ENCODE measurements around the gene CFAP43. TPM values are rescaled to one million over a fixed set of nuclear protein-coding genes. Genes with fewer than 3 reads are reported as not detected.

CFAP43 gene
- total and polyA plus RNA-seq, 2 of the 8 experiments (the other 6 are each of a cell fraction or from before 2014, with no cell fraction given) = 0.11 to 0.27 TPM

- TF ChIP-seq ATF2 (IDR thresholded peaks at IDR 0.05; ENCODE audit: low read length) (peak; percentile 21; the same call in 1 of the 2 replicates), SIRT6 (IDR thresholded peaks at IDR 0.05; ENCODE audit: low read length) (no peak), CHD1 (IDR thresholded peaks at IDR 0.05; ENCODE audit: low read depth, low read length) (no peak), BCL11A (IDR thresholded peaks at IDR 0.05; ENCODE audit: low read depth in 2 of 2, low read length in 2 of 2) (no peak)
These were observed 36.8 kb upstream of the CFAP43 start, which contains the start of gene GSTO2 (continued) for GRCh38 chr10:104268713-104269645.

Measured in H1 (cell line).